NCI-H2081 treated with DMSO at 0.1 percent for 48 hours (cell line): ENCODE data around the gene ZMIZ1.

Experiments used
- DNase-seq: peaks from one replicate; lab custom pipeline; 2025; lab: John Stamatoyannopoulos, UW

ZMIZ1 gene

GRCh38 chr10:79065091-79065551, 3.6 kb upstream of the ZMIZ1 start:
- no peak for DNase-seq

- no peak for DNase-seq
These were observed 2.9 kb upstream of the ZMIZ1 start for GRCh38 chr10:79065853-79066252.

- no peak for DNase-seq
These were observed 2.1 kb upstream of the ZMIZ1 start for GRCh38 chr10:79066411-79067240.

- DNase-seq, result no peak
These were observed 1.2 kb upstream of the ZMIZ1 start for GRCh38 chr10:79067241-79068202.

GRCh38 chr10:79068203-79068561, 584 bp upstream of the ZMIZ1 start:
- no peak for DNase-seq

GRCh38 chr10:79069325-79070080, 737 bp downstream of the ZMIZ1 start:
- no peak for DNase-seq

- no peak for DNase-seq
These were observed 1.4 kb downstream of the ZMIZ1 start for GRCh38 chr10:79070081-79070605.

GRCh38 chr10:79070606-79071395, 2.0 kb downstream of the ZMIZ1 start:
- no peak for DNase-seq

GRCh38 chr10:79071396-79071923, 2.7 kb downstream of the ZMIZ1 start:
- no peak for DNase-seq

- DNase-seq, result no peak
These were observed 3.3 kb downstream of the ZMIZ1 start for GRCh38 chr10:79072041-79072441.

- DNase-seq, result no peak
These were observed 4.4 kb downstream of the ZMIZ1 start for GRCh38 chr10:79072994-79073645.

GRCh38 chr10:79073784-79074432, 5.1 kb downstream of the ZMIZ1 start:
- no peak for DNase-seq

GRCh38 chr10:79074732-79075131, 6.0 kb downstream of the ZMIZ1 start:
- DNase-seq, result no peak

GRCh38 chr10:79075418-79075817, 6.7 kb downstream of the ZMIZ1 start:
- no peak for DNase-seq

GRCh38 chr10:79077488-79078173, 8.9 kb downstream of the ZMIZ1 start:
- DNase-seq, result no peak

- DNase-seq, result no peak
These were observed 9.7 kb downstream of the ZMIZ1 start for GRCh38 chr10:79078367-79079053.

GRCh38 chr10:79079054-79079397, 10.3 kb downstream of the ZMIZ1 start:
- no peak for DNase-seq

- no peak for DNase-seq
These were observed 11.0 kb downstream of the ZMIZ1 start for GRCh38 chr10:79079490-79080355.
